GM23338 (cell line): ENCODE results near the gene MYO16. TPM values are rescaled to one million over a fixed set of nuclear protein-coding genes. Genes with fewer than 3 reads are reported as not detected.

ENCODE experiments used
- ATAC-seq: fragments of 200-7000 bp; cut with Tn5 transposase; 3 replicates; pipeline ENCODE4 v1.9.1; 2020
- DNase-seq: peaks from one replicate; pipeline ENCODE4 v3.0.0-alpha.2; 2015; ENCODE audit warnings: low spot score
- H2AFZ ChIP-seq: fragments of 200-600 bp; sonication (generic); 2 replicates; pipeline ENCODE4 v1.8.0; 2016; ENCODE audit warnings: antibody characterized with exemption, mild to moderate bottlenecking, moderate library complexity
- H3F3A ChIP-seq: fragments of 200-600 bp; sonication (generic); replicated peaks from 2 replicates; pipeline ENCODE4 v1.8.0; 2017; ENCODE audit warnings: antibody characterized with exemption, mixed run types, low read depth
- H3K27ac ChIP-seq: fragments of 200-600 bp; sonication (generic); 2 replicates; pipeline ENCODE4 v1.6.1; 2016; ENCODE audit warnings: low read depth
- H3K27me3 ChIP-seq: fragments of 200-600 bp; sonication (generic); 2 replicates; pipeline ENCODE4 v1.8.0; 2016; ENCODE audit warnings: mild to moderate bottlenecking, mixed run types, moderate library complexity; ENCODE audit not compliant: insufficient read depth
- H3K36me3 ChIP-seq: fragments of 200-600 bp; sonication (generic); 2 replicates; pipeline ENCODE4 v1.8.0; 2016; ENCODE audit warnings: mild to moderate bottlenecking; ENCODE audit not compliant: insufficient read depth
- H3K4me1 ChIP-seq: fragments of 200-600 bp; sonication (generic); 2 replicates; pipeline ENCODE4 v1.8.0; 2016; ENCODE audit warnings: mild to moderate bottlenecking, moderate library complexity; ENCODE audit not compliant: insufficient read depth
- H3K4me2 ChIP-seq: fragments of 200-600 bp; sonication (generic); 2 replicates; pipeline ENCODE4 v1.7.1; 2017; ENCODE audit warnings: mixed run types
- H3K4me3 ChIP-seq: fragments of 200-600 bp; sonication (generic); 2 replicates; pipeline ENCODE4 v1.6.1; 2016; ENCODE audit warnings: mixed run types
- H3K79me2 ChIP-seq: fragments of 200-600 bp; sonication (generic); replicated peaks from 2 replicates; pipeline ENCODE4 v1.8.0; 2017; ENCODE audit warnings: mild to moderate bottlenecking; ENCODE audit not compliant: insufficient read depth
- H3K9me2 ChIP-seq: fragments of 200-600 bp; sonication (generic); 2 replicates; pipeline ENCODE4 v1.8.0; 2017; ENCODE audit not compliant: insufficient read depth
- H4K20me1 ChIP-seq: fragments of 200-600 bp; sonication (generic); replicated peaks from 2 replicates; pipeline ENCODE4 v1.8.0; 2017; ENCODE audit warnings: mild to moderate bottlenecking; ENCODE audit not compliant: insufficient read depth
- H3K27ac Mint-ChIP-seq: 2 replicates; pipeline ENCODE4 v1.8.0; 2020; ENCODE audit warnings: inconsistent platforms, mild to moderate bottlenecking, moderate library complexity, mixed read lengths
- H3K27me3 Mint-ChIP-seq: 3 replicates; pipeline ENCODE4 v1.8.0; 2022; ENCODE audit warnings: low read depth, mild to moderate bottlenecking, moderate library complexity, mixed read lengths, inconsistent platforms; ENCODE audit not compliant: insufficient read depth, poor library complexity
- H3K36me3 Mint-ChIP-seq: 3 replicates; pipeline ENCODE4 v1.8.0; 2021; ENCODE audit warnings: low read depth, mild to moderate bottlenecking, inconsistent platforms, moderate library complexity, mixed read lengths
- H3K4me1 Mint-ChIP-seq: 3 replicates; pipeline ENCODE4 v1.8.0; 2020; ENCODE audit warnings: mild to moderate bottlenecking, inconsistent platforms, mixed read lengths
- H3K4me3 Mint-ChIP-seq: 3 replicates; pipeline ENCODE4 v1.8.0; 2021; ENCODE audit warnings: moderate library complexity, mild to moderate bottlenecking, inconsistent platforms, mixed read lengths
- H3K9me3 Mint-ChIP-seq: 3 replicates; pipeline ENCODE4 v1.8.0; 2020; ENCODE audit warnings: moderate library complexity, mild to moderate bottlenecking, inconsistent platforms, mixed read lengths
- CREB1 ChIP-seq: fragments of 250-450 bp; sonication (Bioruptor Pico); IDR thresholded peaks from 2 replicates; pipeline ENCODE4 v1.5.0; 2020; ENCODE audit warnings: low read depth, mild to moderate bottlenecking, moderate library complexity
- EZH2 ChIP-seq: fragments of 200-600 bp; sonication (generic); IDR thresholded peaks from one replicate; pipeline ENCODE4 v1.8.0; 2017; ENCODE audit warnings: antibody characterized with exemption, mild to moderate bottlenecking, low read depth; ENCODE audit not compliant: unreplicated experiment
- EZH2phosphoT487 ChIP-seq: fragments of 200-600 bp; sonication (generic); IDR thresholded peaks from one replicate; pipeline ENCODE4 v1.8.1; 2018; ENCODE audit warnings: antibody characterized with exemption; ENCODE audit not compliant: unreplicated experiment
- JUNB ChIP-seq: IDR thresholded peaks from one replicate; pipeline ENCODE4 v1.6.1; 2016; ENCODE audit warnings: antibody characterized with exemption; ENCODE audit not compliant: unreplicated experiment
- NANOG ChIP-seq: IDR thresholded peaks from 2 replicates; pipeline ENCODE4 v1.6.1; 2016; ENCODE audit warnings: antibody characterized with exemption, borderline replicate concordance
- STAT1 ChIP-seq: IDR thresholded peaks from one replicate; pipeline ENCODE4 v1.6.1; 2016; ENCODE audit warnings: antibody characterized with exemption; ENCODE audit not compliant: unreplicated experiment
- ZNF114 ChIP-seq: fragments of 250-450 bp; sonication (Bioruptor Pico); IDR thresholded peaks from 2 replicates; pipeline ENCODE4 v1.5.0; 2020; ENCODE audit warnings: mild to moderate bottlenecking, moderate library complexity
- ZNF331 ChIP-seq: fragments of 250-450 bp; sonication (Bioruptor Pico); IDR thresholded peaks from 2 replicates; pipeline ENCODE4 v1.5.0; 2020; ENCODE audit warnings: low read depth, mild to moderate bottlenecking, moderate library complexity
- polyA plus RNA-seq: library from polyadenylated mRNA; unstranded; fragments of >200 nt; fragmentation: Nextera tagmentation; extraction: Ambion mirVana; gene quantifications from 2 replicates; pipeline ENCODE4 v1.2.1, GENCODE V29; 2016
- total RNA-seq: library from RNA; depleted of rRNA; stranded (reverse); fragments of >200 nt; shearing (Covaris generic); gene quantifications from 2 replicates; pipeline ENCODE4 v1.2.3, GENCODE V29; 2014
- TF ChIP-seq, protein P1 (sequence below): fragments of 250-450 bp; sonication (Bioruptor Pico); IDR thresholded peaks from 2 replicates; pipeline ENCODE4 v1.5.0; 2020; ENCODE audit warnings: mild to moderate bottlenecking, moderate library complexity
- TF ChIP-seq, protein P2 (sequence below): IDR thresholded peaks from one replicate; pipeline ENCODE4 v1.6.1; 2018; ENCODE audit warnings: antibody characterized with exemption; ENCODE audit not compliant: unreplicated experiment

Gene MYO16
- total and polyA plus RNA-seq, 2 experiments from 2014 or later = 0.10 to 0.13 TPM

DNA sequence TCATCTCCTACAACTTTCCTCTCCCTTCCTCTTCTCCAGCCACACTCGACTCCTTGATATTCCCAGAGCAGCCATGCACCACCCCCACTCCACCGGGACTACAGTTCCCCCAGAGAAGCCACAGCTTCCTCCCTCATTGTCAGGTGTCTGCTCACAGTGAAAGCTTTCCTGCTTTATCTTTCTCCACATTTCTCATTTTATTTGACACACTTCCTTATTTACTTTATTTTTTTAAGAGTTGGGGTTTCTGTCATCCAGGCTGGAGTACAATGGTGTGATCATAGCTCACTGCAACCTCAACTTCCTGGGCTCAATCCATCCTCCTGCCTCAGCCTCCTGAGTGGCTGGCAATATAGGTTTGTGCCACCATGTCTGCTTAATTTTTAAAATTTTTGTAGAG is 464.6 kb downstream of the MYO16 start:
- no peak overlapping the region for H3K4me2 ChIP-seq
- Mint-ChIP-seq H3K9me3 (peaks cover 11% of the 10 kb centered on the region; the same call in 2 of the 3 replicates), H3K36me3 (peaks cover 3% of the 10 kb centered on the region; the same call in 1 of the 3 replicates), H3K4me1 (no peaks in the 10 kb centered on the region; the same call in 1 of the 3 replicates), H3K27ac (no peak overlapping the region), H3K4me3 (no peak overlapping the region), H3K27me3 (peaks cover 6% of the 10 kb centered on the region)
- H3K36me3 ChIP-seq = no peaks in the 10 kb centered on the region
- H3K79me2 ChIP-seq = no peaks in the 10 kb centered on the region
- H3K27ac ChIP-seq = no peak overlapping the region
- no peaks in the 10 kb centered on the region for H3F3A ChIP-seq
- H3K27me3 ChIP-seq = no peaks in the 10 kb centered on the region
- TF ChIP-seq NANOG (no peak), EZH2 (no peak), EZH2phosphoT487 (no peak), ZNF114 (CRISPR knock-in tag) (no peak), STAT1 (no peak), ZNF331 (CRISPR knock-in tag) (no peak), JUNB (no peak), CREB1 (CRISPR knock-in tag) (no peak)
- TF ChIP-seq, protein P1, sequence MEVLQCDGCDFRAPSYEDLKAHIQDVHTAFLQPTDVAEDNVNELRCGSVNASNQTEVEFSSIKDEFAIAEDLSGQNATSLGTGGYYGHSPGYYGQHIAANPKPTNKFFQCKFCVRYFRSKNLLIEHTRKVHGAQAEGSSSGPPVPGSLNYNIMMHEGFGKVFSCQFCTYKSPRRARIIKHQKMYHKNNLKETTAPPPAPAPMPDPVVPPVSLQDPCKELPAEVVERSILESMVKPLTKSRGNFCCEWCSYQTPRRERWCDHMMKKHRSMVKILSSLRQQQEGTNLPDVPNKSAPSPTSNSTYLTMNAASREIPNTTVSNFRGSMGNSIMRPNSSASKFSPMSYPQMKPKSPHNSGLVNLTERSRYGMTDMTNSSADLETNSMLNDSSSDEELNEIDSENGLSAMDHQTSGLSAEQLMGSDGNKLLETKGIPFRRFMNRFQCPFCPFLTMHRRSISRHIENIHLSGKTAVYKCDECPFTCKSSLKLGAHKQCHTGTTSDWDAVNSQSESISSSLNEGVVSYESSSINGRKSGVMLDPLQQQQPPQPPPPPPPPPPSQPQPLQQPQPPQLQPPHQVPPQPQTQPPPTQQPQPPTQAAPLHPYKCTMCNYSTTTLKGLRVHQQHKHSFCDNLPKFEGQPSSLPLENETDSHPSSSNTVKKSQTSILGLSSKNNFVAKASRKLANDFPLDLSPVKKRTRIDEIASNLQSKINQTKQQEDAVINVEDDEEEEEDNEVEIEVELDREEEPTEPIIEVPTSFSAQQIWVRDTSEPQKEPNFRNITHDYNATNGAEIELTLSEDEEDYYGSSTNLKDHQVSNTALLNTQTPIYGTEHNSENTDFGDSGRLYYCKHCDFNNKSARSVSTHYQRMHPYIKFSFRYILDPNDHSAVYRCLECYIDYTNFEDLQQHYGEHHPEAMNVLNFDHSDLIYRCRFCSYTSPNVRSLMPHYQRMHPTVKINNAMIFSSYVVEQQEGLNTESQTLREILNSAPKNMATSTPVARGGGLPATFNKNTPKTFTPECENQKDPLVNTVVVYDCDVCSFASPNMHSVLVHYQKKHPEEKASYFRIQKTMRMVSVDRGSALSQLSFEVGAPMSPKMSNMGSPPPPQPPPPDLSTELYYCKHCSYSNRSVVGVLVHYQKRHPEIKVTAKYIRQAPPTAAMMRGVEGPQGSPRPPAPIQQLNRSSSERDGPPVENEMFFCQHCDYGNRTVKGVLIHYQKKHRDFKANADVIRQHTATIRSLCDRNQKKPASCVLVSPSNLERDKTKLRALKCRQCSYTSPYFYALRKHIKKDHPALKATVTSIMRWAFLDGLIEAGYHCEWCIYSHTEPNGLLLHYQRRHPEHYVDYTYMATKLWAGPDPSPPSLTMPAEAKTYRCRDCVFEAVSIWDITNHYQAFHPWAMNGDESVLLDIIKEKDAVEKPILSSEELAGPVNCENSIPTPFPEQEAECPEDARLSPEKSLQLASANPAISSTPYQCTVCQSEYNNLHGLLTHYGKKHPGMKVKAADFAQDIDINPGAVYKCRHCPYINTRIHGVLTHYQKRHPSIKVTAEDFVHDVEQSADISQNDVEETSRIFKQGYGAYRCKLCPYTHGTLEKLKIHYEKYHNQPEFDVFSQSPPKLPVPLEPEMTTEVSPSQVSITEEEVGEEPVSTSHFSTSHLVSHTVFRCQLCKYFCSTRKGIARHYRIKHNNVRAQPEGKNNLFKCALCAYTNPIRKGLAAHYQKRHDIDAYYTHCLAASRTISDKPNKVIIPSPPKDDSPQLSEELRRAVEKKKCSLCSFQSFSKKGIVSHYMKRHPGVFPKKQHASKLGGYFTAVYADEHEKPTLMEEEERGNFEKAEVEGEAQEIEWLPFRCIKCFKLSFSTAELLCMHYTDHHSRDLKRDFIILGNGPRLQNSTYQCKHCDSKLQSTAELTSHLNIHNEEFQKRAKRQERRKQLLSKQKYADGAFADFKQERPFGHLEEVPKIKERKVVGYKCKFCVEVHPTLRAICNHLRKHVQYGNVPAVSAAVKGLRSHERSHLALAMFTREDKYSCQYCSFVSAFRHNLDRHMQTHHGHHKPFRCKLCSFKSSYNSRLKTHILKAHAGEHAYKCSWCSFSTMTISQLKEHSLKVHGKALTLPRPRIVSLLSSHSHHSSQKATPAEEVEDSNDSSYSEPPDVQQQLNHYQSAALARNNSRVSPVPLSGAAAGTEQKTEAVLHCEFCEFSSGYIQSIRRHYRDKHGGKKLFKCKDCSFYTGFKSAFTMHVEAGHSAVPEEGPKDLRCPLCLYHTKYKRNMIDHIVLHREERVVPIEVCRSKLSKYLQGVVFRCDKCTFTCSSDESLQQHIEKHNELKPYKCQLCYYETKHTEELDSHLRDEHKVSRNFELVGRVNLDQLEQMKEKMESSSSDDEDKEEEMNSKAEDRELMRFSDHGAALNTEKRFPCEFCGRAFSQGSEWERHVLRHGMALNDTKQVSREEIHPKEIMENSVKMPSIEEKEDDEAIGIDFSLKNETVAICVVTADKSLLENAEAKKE = no peak
- TF ChIP-seq, protein P2, sequence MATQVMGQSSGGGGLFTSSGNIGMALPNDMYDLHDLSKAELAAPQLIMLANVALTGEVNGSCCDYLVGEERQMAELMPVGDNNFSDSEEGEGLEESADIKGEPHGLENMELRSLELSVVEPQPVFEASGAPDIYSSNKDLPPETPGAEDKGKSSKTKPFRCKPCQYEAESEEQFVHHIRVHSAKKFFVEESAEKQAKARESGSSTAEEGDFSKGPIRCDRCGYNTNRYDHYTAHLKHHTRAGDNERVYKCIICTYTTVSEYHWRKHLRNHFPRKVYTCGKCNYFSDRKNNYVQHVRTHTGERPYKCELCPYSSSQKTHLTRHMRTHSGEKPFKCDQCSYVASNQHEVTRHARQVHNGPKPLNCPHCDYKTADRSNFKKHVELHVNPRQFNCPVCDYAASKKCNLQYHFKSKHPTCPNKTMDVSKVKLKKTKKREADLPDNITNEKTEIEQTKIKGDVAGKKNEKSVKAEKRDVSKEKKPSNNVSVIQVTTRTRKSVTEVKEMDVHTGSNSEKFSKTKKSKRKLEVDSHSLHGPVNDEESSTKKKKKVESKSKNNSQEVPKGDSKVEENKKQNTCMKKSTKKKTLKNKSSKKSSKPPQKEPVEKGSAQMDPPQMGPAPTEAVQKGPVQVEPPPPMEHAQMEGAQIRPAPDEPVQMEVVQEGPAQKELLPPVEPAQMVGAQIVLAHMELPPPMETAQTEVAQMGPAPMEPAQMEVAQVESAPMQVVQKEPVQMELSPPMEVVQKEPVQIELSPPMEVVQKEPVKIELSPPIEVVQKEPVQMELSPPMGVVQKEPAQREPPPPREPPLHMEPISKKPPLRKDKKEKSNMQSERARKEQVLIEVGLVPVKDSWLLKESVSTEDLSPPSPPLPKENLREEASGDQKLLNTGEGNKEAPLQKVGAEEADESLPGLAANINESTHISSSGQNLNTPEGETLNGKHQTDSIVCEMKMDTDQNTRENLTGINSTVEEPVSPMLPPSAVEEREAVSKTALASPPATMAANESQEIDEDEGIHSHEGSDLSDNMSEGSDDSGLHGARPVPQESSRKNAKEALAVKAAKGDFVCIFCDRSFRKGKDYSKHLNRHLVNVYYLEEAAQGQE = no peak
- no peaks in the 10 kb centered on the region for H3K9me2 ChIP-seq
- H3K4me3 ChIP-seq = no peak overlapping the region
- H4K20me1 ChIP-seq = no peaks in the 10 kb centered on the region
- no peaks in the 10 kb centered on the region for H3K4me1 ChIP-seq
- ATAC-seq (no peak), DNase-seq (no peak)
- no peak overlapping the region for H2AFZ ChIP-seq
